GM23338 (cell line): ENCODE data around the gene EPHA6. TPM values are rescaled to one million over a fixed set of nuclear protein-coding genes. Genes with fewer than 3 reads are reported as not detected.

Experiments
- ATAC-seq: fragments of 200-7000 bp; cut with Tn5 transposase; 3 replicates; pipeline ENCODE4 v1.9.1; 2020
- DNase-seq: peaks from one replicate; pipeline ENCODE4 v3.0.0-alpha.2; 2015; ENCODE audit warnings: low spot score
- H2AFZ ChIP-seq: fragments of 200-600 bp; sonication (generic); 2 replicates; pipeline ENCODE4 v1.8.0; 2016; ENCODE audit warnings: antibody characterized with exemption, mild to moderate bottlenecking, moderate library complexity
- H3F3A ChIP-seq: fragments of 200-600 bp; sonication (generic); replicated peaks from 2 replicates; pipeline ENCODE4 v1.8.0; 2017; ENCODE audit warnings: antibody characterized with exemption, mixed run types, low read depth
- H3K27ac ChIP-seq: fragments of 200-600 bp; sonication (generic); 2 replicates; pipeline ENCODE4 v1.6.1; 2016; ENCODE audit warnings: low read depth
- H3K27me3 ChIP-seq: fragments of 200-600 bp; sonication (generic); 2 replicates; pipeline ENCODE4 v1.8.0; 2016; ENCODE audit warnings: mild to moderate bottlenecking, mixed run types, moderate library complexity; ENCODE audit not compliant: insufficient read depth
- H3K36me3 ChIP-seq: fragments of 200-600 bp; sonication (generic); 2 replicates; pipeline ENCODE4 v1.8.0; 2016; ENCODE audit warnings: mild to moderate bottlenecking; ENCODE audit not compliant: insufficient read depth
- H3K4me1 ChIP-seq: fragments of 200-600 bp; sonication (generic); 2 replicates; pipeline ENCODE4 v1.8.0; 2016; ENCODE audit warnings: mild to moderate bottlenecking, moderate library complexity; ENCODE audit not compliant: insufficient read depth
- H3K4me2 ChIP-seq: fragments of 200-600 bp; sonication (generic); 2 replicates; pipeline ENCODE4 v1.7.1; 2017; ENCODE audit warnings: mixed run types
- H3K4me3 ChIP-seq: fragments of 200-600 bp; sonication (generic); 2 replicates; pipeline ENCODE4 v1.6.1; 2016; ENCODE audit warnings: mixed run types
- H3K79me2 ChIP-seq: fragments of 200-600 bp; sonication (generic); replicated peaks from 2 replicates; pipeline ENCODE4 v1.8.0; 2017; ENCODE audit warnings: mild to moderate bottlenecking; ENCODE audit not compliant: insufficient read depth
- H3K9me2 ChIP-seq: fragments of 200-600 bp; sonication (generic); 2 replicates; pipeline ENCODE4 v1.8.0; 2017; ENCODE audit not compliant: insufficient read depth
- H4K20me1 ChIP-seq: fragments of 200-600 bp; sonication (generic); replicated peaks from 2 replicates; pipeline ENCODE4 v1.8.0; 2017; ENCODE audit warnings: mild to moderate bottlenecking; ENCODE audit not compliant: insufficient read depth
- H3K27ac Mint-ChIP-seq: 2 replicates; pipeline ENCODE4 v1.8.0; 2020; ENCODE audit warnings: inconsistent platforms, mild to moderate bottlenecking, moderate library complexity, mixed read lengths
- H3K27me3 Mint-ChIP-seq: 3 replicates; pipeline ENCODE4 v1.8.0; 2022; ENCODE audit warnings: low read depth, mild to moderate bottlenecking, moderate library complexity, mixed read lengths, inconsistent platforms; ENCODE audit not compliant: insufficient read depth, poor library complexity
- H3K36me3 Mint-ChIP-seq: 3 replicates; pipeline ENCODE4 v1.8.0; 2021; ENCODE audit warnings: low read depth, mild to moderate bottlenecking, inconsistent platforms, moderate library complexity, mixed read lengths
- H3K4me1 Mint-ChIP-seq: 3 replicates; pipeline ENCODE4 v1.8.0; 2020; ENCODE audit warnings: mild to moderate bottlenecking, inconsistent platforms, mixed read lengths
- H3K4me3 Mint-ChIP-seq: 3 replicates; pipeline ENCODE4 v1.8.0; 2021; ENCODE audit warnings: moderate library complexity, mild to moderate bottlenecking, inconsistent platforms, mixed read lengths
- H3K9me3 Mint-ChIP-seq: 3 replicates; pipeline ENCODE4 v1.8.0; 2020; ENCODE audit warnings: moderate library complexity, mild to moderate bottlenecking, inconsistent platforms, mixed read lengths
- CREB1 ChIP-seq: fragments of 250-450 bp; sonication (Bioruptor Pico); IDR thresholded peaks from 2 replicates; pipeline ENCODE4 v1.5.0; 2020; ENCODE audit warnings: low read depth, mild to moderate bottlenecking, moderate library complexity
- EZH2 ChIP-seq: fragments of 200-600 bp; sonication (generic); IDR thresholded peaks from one replicate; pipeline ENCODE4 v1.8.0; 2017; ENCODE audit warnings: antibody characterized with exemption, mild to moderate bottlenecking, low read depth; ENCODE audit not compliant: unreplicated experiment
- EZH2phosphoT487 ChIP-seq: fragments of 200-600 bp; sonication (generic); IDR thresholded peaks from one replicate; pipeline ENCODE4 v1.8.1; 2018; ENCODE audit warnings: antibody characterized with exemption; ENCODE audit not compliant: unreplicated experiment
- JUNB ChIP-seq: IDR thresholded peaks from one replicate; pipeline ENCODE4 v1.6.1; 2016; ENCODE audit warnings: antibody characterized with exemption; ENCODE audit not compliant: unreplicated experiment
- NANOG ChIP-seq: IDR thresholded peaks from 2 replicates; pipeline ENCODE4 v1.6.1; 2016; ENCODE audit warnings: antibody characterized with exemption, borderline replicate concordance
- POLR2AphosphoS5 ChIP-seq: IDR thresholded peaks from 2 replicates; pipeline ENCODE4 v1.6.1; 2016; ENCODE audit warnings: antibody characterized with exemption, low read depth
- STAT1 ChIP-seq: IDR thresholded peaks from one replicate; pipeline ENCODE4 v1.6.1; 2016; ENCODE audit warnings: antibody characterized with exemption; ENCODE audit not compliant: unreplicated experiment
- ZNF114 ChIP-seq: fragments of 250-450 bp; sonication (Bioruptor Pico); IDR thresholded peaks from 2 replicates; pipeline ENCODE4 v1.5.0; 2020; ENCODE audit warnings: mild to moderate bottlenecking, moderate library complexity
- ZNF331 ChIP-seq: fragments of 250-450 bp; sonication (Bioruptor Pico); IDR thresholded peaks from 2 replicates; pipeline ENCODE4 v1.5.0; 2020; ENCODE audit warnings: low read depth, mild to moderate bottlenecking, moderate library complexity
- polyA plus RNA-seq: library from polyadenylated mRNA; unstranded; fragments of >200 nt; fragmentation: Nextera tagmentation; extraction: Ambion mirVana; gene quantifications from 2 replicates; pipeline ENCODE4 v1.2.1, GENCODE V29; 2016
- total RNA-seq: library from RNA; depleted of rRNA; stranded (reverse); fragments of >200 nt; shearing (Covaris generic); gene quantifications from 2 replicates; pipeline ENCODE4 v1.2.3, GENCODE V29; 2014
- TF ChIP-seq, protein P1 (sequence below): IDR thresholded peaks from one replicate; pipeline ENCODE4 v1.6.1; 2018; ENCODE audit warnings: antibody characterized with exemption; ENCODE audit not compliant: unreplicated experiment
- TF ChIP-seq, protein P2 (sequence below): fragments of 250-450 bp; sonication (Bioruptor Pico); IDR thresholded peaks from 2 replicates; pipeline ENCODE4 v1.5.0; 2020; ENCODE audit warnings: mild to moderate bottlenecking, moderate library complexity
- TF ChIP-seq, protein P3 (sequence below): IDR thresholded peaks from 2 replicates; pipeline ENCODE4 v1.6.1; 2016; ENCODE audit warnings: antibody characterized with exemption
- TF ChIP-seq, protein P4 (sequence below), 2 experiments: fragments of 200-600 bp in 1 of 2; sonication (generic) in 1 of 2; conservative IDR thresholded peaks; 2 replicates each; pipeline versions ENCODE4 v1.5.1 to v1.6.1; 2016 to 2017; ENCODE audit warnings: antibody characterized with exemption in 2 of 2, low read depth in 2 of 2, mild to moderate bottlenecking in 2 of 2, moderate library complexity in 1 of 2

The EPHA6 gene
- total and polyA plus RNA-seq, 2 experiments from 2014 or later: 0.37 to 2.6 TPM

DNA sequence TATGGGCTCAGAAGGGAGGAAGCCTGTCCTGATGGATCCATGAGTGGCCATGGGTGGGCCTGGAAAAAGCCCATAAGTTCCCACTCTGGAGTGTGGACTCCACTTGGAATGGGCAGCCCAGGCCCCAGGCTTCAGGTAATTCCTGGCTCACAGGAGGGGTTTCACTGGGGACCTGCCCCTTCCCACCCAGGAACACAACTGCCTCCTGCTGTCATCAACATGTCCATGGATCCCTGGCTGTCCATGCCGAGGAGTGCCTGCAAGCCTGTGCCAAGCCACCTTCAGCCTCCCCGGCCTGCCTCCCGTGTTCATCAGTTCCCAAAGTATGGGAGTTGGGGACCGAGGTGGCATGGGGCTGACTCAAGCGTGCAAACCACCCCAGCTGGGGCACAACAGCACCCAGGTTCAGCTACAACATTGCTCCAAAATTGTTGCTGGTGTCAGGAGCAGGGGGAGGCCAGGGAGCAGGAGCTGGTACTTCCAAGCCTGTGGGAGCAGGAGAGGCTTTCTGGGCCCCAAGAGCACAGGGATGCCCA is 479.3 kb downstream of the EPHA6 start (continued):
- TF ChIP-seq, protein P1, sequence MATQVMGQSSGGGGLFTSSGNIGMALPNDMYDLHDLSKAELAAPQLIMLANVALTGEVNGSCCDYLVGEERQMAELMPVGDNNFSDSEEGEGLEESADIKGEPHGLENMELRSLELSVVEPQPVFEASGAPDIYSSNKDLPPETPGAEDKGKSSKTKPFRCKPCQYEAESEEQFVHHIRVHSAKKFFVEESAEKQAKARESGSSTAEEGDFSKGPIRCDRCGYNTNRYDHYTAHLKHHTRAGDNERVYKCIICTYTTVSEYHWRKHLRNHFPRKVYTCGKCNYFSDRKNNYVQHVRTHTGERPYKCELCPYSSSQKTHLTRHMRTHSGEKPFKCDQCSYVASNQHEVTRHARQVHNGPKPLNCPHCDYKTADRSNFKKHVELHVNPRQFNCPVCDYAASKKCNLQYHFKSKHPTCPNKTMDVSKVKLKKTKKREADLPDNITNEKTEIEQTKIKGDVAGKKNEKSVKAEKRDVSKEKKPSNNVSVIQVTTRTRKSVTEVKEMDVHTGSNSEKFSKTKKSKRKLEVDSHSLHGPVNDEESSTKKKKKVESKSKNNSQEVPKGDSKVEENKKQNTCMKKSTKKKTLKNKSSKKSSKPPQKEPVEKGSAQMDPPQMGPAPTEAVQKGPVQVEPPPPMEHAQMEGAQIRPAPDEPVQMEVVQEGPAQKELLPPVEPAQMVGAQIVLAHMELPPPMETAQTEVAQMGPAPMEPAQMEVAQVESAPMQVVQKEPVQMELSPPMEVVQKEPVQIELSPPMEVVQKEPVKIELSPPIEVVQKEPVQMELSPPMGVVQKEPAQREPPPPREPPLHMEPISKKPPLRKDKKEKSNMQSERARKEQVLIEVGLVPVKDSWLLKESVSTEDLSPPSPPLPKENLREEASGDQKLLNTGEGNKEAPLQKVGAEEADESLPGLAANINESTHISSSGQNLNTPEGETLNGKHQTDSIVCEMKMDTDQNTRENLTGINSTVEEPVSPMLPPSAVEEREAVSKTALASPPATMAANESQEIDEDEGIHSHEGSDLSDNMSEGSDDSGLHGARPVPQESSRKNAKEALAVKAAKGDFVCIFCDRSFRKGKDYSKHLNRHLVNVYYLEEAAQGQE: no peak

DNA sequence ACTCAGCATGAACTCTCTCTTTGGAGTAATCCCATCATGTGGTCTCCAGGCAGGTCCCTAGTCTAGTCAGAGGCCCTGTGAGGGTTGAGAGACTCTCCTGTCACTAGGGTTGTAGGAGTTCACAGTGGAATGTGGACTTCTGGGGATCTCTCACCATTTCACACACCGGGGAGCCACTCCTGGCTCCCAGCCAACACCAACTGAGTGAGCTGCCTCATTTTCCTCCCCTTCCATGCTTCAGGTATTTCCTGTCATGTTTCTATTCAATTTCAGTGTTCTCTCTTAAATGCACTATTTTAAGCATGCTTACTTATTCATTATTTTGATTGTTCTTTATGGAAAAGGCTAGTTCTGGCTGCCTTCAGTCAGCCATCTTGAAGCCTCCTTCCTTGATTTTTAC is 482.6 kb downstream of the EPHA6 start:
- Histone ChIP-seq H3K27me3 (no peaks in the 10 kb centered on the region), H3K4me1 (no peaks in the 10 kb centered on the region)
- H3K36me3 Mint-ChIP-seq: peaks cover 21% of the 10 kb centered on the region
- no peak for TF ChIP-seq NANOG
- no peak for TF ChIP-seq POLR2AphosphoS5
- TF ChIP-seq JUNB: no peak
- TF ChIP-seq STAT1: no peak
- TF ChIP-seq CREB1 (CRISPR knock-in tag): no peak
- no peak for TF ChIP-seq ZNF114 (CRISPR knock-in tag)
- no peak for TF ChIP-seq EZH2
- TF ChIP-seq, protein P2, sequence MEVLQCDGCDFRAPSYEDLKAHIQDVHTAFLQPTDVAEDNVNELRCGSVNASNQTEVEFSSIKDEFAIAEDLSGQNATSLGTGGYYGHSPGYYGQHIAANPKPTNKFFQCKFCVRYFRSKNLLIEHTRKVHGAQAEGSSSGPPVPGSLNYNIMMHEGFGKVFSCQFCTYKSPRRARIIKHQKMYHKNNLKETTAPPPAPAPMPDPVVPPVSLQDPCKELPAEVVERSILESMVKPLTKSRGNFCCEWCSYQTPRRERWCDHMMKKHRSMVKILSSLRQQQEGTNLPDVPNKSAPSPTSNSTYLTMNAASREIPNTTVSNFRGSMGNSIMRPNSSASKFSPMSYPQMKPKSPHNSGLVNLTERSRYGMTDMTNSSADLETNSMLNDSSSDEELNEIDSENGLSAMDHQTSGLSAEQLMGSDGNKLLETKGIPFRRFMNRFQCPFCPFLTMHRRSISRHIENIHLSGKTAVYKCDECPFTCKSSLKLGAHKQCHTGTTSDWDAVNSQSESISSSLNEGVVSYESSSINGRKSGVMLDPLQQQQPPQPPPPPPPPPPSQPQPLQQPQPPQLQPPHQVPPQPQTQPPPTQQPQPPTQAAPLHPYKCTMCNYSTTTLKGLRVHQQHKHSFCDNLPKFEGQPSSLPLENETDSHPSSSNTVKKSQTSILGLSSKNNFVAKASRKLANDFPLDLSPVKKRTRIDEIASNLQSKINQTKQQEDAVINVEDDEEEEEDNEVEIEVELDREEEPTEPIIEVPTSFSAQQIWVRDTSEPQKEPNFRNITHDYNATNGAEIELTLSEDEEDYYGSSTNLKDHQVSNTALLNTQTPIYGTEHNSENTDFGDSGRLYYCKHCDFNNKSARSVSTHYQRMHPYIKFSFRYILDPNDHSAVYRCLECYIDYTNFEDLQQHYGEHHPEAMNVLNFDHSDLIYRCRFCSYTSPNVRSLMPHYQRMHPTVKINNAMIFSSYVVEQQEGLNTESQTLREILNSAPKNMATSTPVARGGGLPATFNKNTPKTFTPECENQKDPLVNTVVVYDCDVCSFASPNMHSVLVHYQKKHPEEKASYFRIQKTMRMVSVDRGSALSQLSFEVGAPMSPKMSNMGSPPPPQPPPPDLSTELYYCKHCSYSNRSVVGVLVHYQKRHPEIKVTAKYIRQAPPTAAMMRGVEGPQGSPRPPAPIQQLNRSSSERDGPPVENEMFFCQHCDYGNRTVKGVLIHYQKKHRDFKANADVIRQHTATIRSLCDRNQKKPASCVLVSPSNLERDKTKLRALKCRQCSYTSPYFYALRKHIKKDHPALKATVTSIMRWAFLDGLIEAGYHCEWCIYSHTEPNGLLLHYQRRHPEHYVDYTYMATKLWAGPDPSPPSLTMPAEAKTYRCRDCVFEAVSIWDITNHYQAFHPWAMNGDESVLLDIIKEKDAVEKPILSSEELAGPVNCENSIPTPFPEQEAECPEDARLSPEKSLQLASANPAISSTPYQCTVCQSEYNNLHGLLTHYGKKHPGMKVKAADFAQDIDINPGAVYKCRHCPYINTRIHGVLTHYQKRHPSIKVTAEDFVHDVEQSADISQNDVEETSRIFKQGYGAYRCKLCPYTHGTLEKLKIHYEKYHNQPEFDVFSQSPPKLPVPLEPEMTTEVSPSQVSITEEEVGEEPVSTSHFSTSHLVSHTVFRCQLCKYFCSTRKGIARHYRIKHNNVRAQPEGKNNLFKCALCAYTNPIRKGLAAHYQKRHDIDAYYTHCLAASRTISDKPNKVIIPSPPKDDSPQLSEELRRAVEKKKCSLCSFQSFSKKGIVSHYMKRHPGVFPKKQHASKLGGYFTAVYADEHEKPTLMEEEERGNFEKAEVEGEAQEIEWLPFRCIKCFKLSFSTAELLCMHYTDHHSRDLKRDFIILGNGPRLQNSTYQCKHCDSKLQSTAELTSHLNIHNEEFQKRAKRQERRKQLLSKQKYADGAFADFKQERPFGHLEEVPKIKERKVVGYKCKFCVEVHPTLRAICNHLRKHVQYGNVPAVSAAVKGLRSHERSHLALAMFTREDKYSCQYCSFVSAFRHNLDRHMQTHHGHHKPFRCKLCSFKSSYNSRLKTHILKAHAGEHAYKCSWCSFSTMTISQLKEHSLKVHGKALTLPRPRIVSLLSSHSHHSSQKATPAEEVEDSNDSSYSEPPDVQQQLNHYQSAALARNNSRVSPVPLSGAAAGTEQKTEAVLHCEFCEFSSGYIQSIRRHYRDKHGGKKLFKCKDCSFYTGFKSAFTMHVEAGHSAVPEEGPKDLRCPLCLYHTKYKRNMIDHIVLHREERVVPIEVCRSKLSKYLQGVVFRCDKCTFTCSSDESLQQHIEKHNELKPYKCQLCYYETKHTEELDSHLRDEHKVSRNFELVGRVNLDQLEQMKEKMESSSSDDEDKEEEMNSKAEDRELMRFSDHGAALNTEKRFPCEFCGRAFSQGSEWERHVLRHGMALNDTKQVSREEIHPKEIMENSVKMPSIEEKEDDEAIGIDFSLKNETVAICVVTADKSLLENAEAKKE (CRISPR knock-in tag): no peak
- no peak for TF ChIP-seq EZH2phosphoT487
- TF ChIP-seq, protein P3, sequence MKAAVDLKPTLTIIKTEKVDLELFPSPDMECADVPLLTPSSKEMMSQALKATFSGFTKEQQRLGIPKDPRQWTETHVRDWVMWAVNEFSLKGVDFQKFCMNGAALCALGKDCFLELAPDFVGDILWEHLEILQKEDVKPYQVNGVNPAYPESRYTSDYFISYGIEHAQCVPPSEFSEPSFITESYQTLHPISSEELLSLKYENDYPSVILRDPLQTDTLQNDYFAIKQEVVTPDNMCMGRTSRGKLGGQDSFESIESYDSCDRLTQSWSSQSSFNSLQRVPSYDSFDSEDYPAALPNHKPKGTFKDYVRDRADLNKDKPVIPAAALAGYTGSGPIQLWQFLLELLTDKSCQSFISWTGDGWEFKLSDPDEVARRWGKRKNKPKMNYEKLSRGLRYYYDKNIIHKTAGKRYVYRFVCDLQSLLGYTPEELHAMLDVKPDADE: no peak
- TF ChIP-seq ZNF331 (CRISPR knock-in tag): no peak
- TF ChIP-seq, protein P4, sequence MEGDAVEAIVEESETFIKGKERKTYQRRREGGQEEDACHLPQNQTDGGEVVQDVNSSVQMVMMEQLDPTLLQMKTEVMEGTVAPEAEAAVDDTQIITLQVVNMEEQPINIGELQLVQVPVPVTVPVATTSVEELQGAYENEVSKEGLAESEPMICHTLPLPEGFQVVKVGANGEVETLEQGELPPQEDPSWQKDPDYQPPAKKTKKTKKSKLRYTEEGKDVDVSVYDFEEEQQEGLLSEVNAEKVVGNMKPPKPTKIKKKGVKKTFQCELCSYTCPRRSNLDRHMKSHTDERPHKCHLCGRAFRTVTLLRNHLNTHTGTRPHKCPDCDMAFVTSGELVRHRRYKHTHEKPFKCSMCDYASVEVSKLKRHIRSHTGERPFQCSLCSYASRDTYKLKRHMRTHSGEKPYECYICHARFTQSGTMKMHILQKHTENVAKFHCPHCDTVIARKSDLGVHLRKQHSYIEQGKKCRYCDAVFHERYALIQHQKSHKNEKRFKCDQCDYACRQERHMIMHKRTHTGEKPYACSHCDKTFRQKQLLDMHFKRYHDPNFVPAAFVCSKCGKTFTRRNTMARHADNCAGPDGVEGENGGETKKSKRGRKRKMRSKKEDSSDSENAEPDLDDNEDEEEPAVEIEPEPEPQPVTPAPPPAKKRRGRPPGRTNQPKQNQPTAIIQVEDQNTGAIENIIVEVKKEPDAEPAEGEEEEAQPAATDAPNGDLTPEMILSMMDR (conservative IDR thresholded peaks at IDR 0.05; ENCODE audit: low read depth in 2 of 2): no peak

More for the DNA sequence above, 482.6 kb downstream of the EPHA6 start:
- H3K27me3 Mint-ChIP-seq: peaks cover 1% of the 10 kb centered on the region
- Histone ChIP-seq H3K36me3 (no peaks in the 10 kb centered on the region), H3K4me2 (no peak overlapping the region), H3K4me3 (no peak overlapping the region), H2AFZ (no peak overlapping the region), H4K20me1 (no peaks in the 10 kb centered on the region), H3F3A (no peaks in the 10 kb centered on the region), H3K79me2 (no peaks in the 10 kb centered on the region), H3K27ac (no peak overlapping the region), H3K9me2 (no peaks in the 10 kb centered on the region)
- H3K4me1 Mint-ChIP-seq: no peaks in the 10 kb centered on the region; the same call in 2 of the 3 replicates
- ATAC-seq (no peak), DNase-seq (no peak)
- no peak overlapping the region for H3K27ac Mint-ChIP-seq
- peaks cover 32% of the 10 kb centered on the region for H3K9me3 Mint-ChIP-seq
- H3K4me3 Mint-ChIP-seq: no peak overlapping the region
